ENCODE measurements around the gene SURF4. TPM values are rescaled to one million over a fixed set of nuclear protein-coding genes. Genes with fewer than 3 reads are reported as not detected.

SURF4 gene
- total and polyA plus RNA-seq, 2 of the 13 experiments (the other 11 are each of a cell fraction or from before 2014, with no cell fraction given) = 220 to 265 TPM

- TF ChIP-seq LBX2 (CRISPR knock-in tag; IDR thresholded peaks at IDR 0.05; ENCODE audit: borderline replicate concordance) (no peak), EZH2 (conservative IDR thresholded peaks at IDR 0.05; ENCODE audit: low read depth, low read length) (no peak), MED1 (CRISPR knock-in tag; IDR thresholded peaks at IDR 0.05) (peak; percentile 64; the same call in 1 of the 2 replicates), ZFP36 (IDR thresholded peaks at IDR 0.05; ENCODE audit: borderline replicate concordance, low read depth, low read length, partially characterized antibody) (no peak), NFIC (IDR thresholded peaks at IDR 0.05; ENCODE audit: low read length) (no peak), ZNF512 (CRISPR knock-in tag; IDR thresholded peaks at IDR 0.05) (no peak), ZNF772 (CRISPR knock-in tag; IDR thresholded peaks at IDR 0.05) (peak; percentile 80), RFX5 (IDR thresholded peaks at IDR 0.05; ENCODE audit: low read depth, low read length) (no peak), DNMT1 (CRISPR knock-in tag; IDR thresholded peaks at IDR 0.05) (peak; percentile 88; the same call in 1 of the 2 replicates), TRIM22 (IDR thresholded peaks at IDR 0.05) (no peak), TCF7 (IDR thresholded peaks at IDR 0.05; ENCODE audit: low read depth) (no peak), ZNF256 (CRISPR knock-in tag; conservative IDR thresholded peaks at IDR 0.05) (peak; percentile 75), HINFP (CRISPR knock-in tag; IDR thresholded peaks at IDR 0.05; ENCODE audit: low read depth) (0 out of 2 replicates have a peak, but pooled peaks have one; percentile 31), NCOA2 (CRISPR knock-in tag; IDR thresholded peaks at IDR 0.05) (peak; percentile 41; the same call in 1 of the 2 replicates), ZFP90 (CRISPR knock-in tag; IDR thresholded peaks at IDR 0.05; ENCODE audit: borderline replicate concordance) (peak; percentile 83; the same call in 1 of the 2 replicates), POGK (CRISPR knock-in tag; conservative IDR thresholded peaks at IDR 0.05) (no peak; the same call in 1 of the 2 replicates)
Measured at GRCh38 chr9:133347985-133348717, 27.7 kb downstream of the SURF4 start, which contains the start of the genes MED22 and RPL7A (continued).
